Neural progenitor cell (in vitro differentiated cells): Measurements from ENCODE around the gene ADCY2. TPM values are rescaled to one million over a fixed set of nuclear protein-coding genes. Genes with fewer than 3 reads are reported as not detected.

Experiments used
- DNase-seq: peaks from one replicate; pipeline ENCODE4 v3.0.0-alpha.2; 2016; ENCODE audit warnings: low spot score
- H2AFZ ChIP-seq: fragments of 200-600 bp; sonication (generic); replicated peaks from 2 replicates; pipeline ENCODE4 v1.6.1; 2016; ENCODE audit warnings: antibody characterized with exemption
- H3F3A ChIP-seq: fragments of 200-600 bp; sonication (generic); 2 replicates; pipeline ENCODE4 v1.6.1; 2016; ENCODE audit warnings: antibody characterized with exemption, low read depth
- H3K27ac ChIP-seq: fragments of 200-600 bp; sonication (generic); 2 replicates; pipeline ENCODE4 v1.5.1; 2016; ENCODE audit warnings: mild to moderate bottlenecking
- H3K27me3 ChIP-seq: fragments of 200-600 bp; sonication (generic); 2 replicates; pipeline ENCODE4 v1.6.1; 2016; ENCODE audit warnings: mild to moderate bottlenecking, moderate library complexity
- H3K36me3 ChIP-seq: fragments of 200-600 bp; sonication (generic); 2 replicates; pipeline ENCODE4 v1.5.1; 2016
- H3K4me1 ChIP-seq: fragments of 200-600 bp; sonication (generic); 2 replicates; pipeline ENCODE4 v1.6.1; 2016; ENCODE audit warnings: mixed run types
- H3K4me2 ChIP-seq: fragments of 200-600 bp; sonication (generic); 2 replicates; pipeline ENCODE4 v1.6.1; 2016
- H3K4me3 ChIP-seq: fragments of 200-600 bp; sonication (generic); 2 replicates; pipeline ENCODE4 v1.5.1; 2016
- H3K79me2 ChIP-seq: fragments of 200-600 bp; sonication (generic); 2 replicates; pipeline ENCODE4 v1.6.1; 2016; ENCODE audit warnings: low read depth
- H3K9ac ChIP-seq: fragments of 200-600 bp; sonication (generic); 2 replicates; pipeline ENCODE4 v1.6.1; 2016
- H3K9me3 ChIP-seq: fragments of 200-600 bp; sonication (generic); 2 replicates; pipeline ENCODE4 v1.5.1; 2016; ENCODE audit warnings: low read depth
- H4K20me1 ChIP-seq: fragments of 200-600 bp; sonication (generic); 2 replicates; pipeline ENCODE4 v1.6.1; 2016; ENCODE audit warnings: low read depth
- H3K27ac Mint-ChIP-seq: 3 replicates; pipeline ENCODE4 v1.8.0; 2021; ENCODE audit warnings: mixed read lengths
- H3K27me3 Mint-ChIP-seq: 2 replicates; pipeline ENCODE4 v1.8.0; 2022; ENCODE audit warnings: low read depth, mild to moderate bottlenecking, inconsistent platforms, moderate library complexity, mixed read lengths; ENCODE audit not compliant: insufficient read depth
- H3K36me3 Mint-ChIP-seq: 3 replicates; pipeline ENCODE4 v1.8.0; 2021; ENCODE audit warnings: mixed read lengths
- H3K4me1 Mint-ChIP-seq: 3 replicates; pipeline ENCODE4 v1.8.0; 2021; ENCODE audit warnings: mixed read lengths
- H3K4me3 Mint-ChIP-seq: 3 replicates; pipeline ENCODE4 v1.8.0; 2021; ENCODE audit warnings: mild to moderate bottlenecking, moderate library complexity, mixed read lengths
- H3K9me3 Mint-ChIP-seq: 3 replicates; pipeline ENCODE4 v1.8.0; 2020; ENCODE audit warnings: mixed read lengths
- CTCF ChIP-seq: fragments of 200-600 bp; sonication (generic); IDR thresholded peaks from 2 replicates; pipeline ENCODE4 v1.5.1; 2017; ENCODE audit warnings: antibody characterized with exemption, mild to moderate bottlenecking
- EZH2 ChIP-seq: fragments of 200-600 bp; sonication (generic); IDR thresholded peaks from 2 replicates; pipeline ENCODE4 v1.6.1; 2017; ENCODE audit warnings: antibody characterized with exemption, mild to moderate bottlenecking, moderate library complexity
- EZH2phosphoT487 ChIP-seq: fragments of 200-600 bp; sonication (generic); IDR thresholded peaks from 2 replicates; pipeline ENCODE4 v1.6.1; 2017; ENCODE audit warnings: antibody characterized with exemption
- total RNA-seq: library from RNA; depleted of rRNA; stranded (reverse); fragments of >200 nt; gene quantifications from 2 replicates; pipeline ENCODE4 v1.2.3, GENCODE V29; 2015; ENCODE audit warnings: low replicate concordance

ADCY2 gene
- total RNA-seq, 1 donor from 2014 or later = 1.2 TPM

DNA sequence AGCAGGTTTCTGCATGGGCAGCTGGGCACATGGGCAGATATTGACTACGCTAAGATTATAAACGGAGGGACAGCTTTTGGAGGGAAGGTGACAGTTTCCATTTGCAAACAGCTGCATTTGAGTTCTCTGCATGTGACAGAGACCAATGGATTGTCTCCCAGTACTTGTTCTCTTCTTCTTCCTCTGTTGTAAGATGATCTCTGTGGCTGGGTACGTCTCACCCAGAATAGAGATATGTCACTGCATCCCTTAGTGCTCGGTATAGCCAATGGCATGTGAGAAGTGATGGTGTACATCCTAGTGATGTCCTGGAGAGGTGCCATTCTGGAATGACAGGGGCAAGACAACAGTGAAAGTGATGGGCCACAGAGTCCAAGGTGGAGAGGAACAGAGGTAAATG, 283.7 kb downstream of the ADCY2 start:
- Mint-ChIP-seq H3K4me3 (no peak overlapping the region), H3K27me3 (peaks cover 9% of the 10 kb centered on the region), H3K9me3 (no peaks in the 10 kb centered on the region), H3K27ac (no peak overlapping the region), H3K4me1 (no peaks in the 10 kb centered on the region), H3K36me3 (no peaks in the 10 kb centered on the region)
- H3K9ac ChIP-seq = no peak overlapping the region
- H3K4me2 ChIP-seq = no peak overlapping the region
- no peaks in the 10 kb centered on the region for H4K20me1 ChIP-seq
- H3K27ac ChIP-seq = no peak overlapping the region
- DNase-seq = no peak
- TF ChIP-seq EZH2phosphoT487 (no peak), CTCF (no peak), EZH2 (no peak)
- H3K4me3 ChIP-seq = no peak overlapping the region
- H3K4me1 ChIP-seq = no peaks in the 10 kb centered on the region
- H3K79me2 ChIP-seq = no peaks in the 10 kb centered on the region
- no peaks in the 10 kb centered on the region for H3K27me3 ChIP-seq
- no peaks in the 10 kb centered on the region for H3K36me3 ChIP-seq
- no peak overlapping the region for H2AFZ ChIP-seq
- H3K9me3 ChIP-seq = no peaks in the 10 kb centered on the region
- no peaks in the 10 kb centered on the region for H3F3A ChIP-seq

- H3K36me3 Mint-ChIP-seq = no peaks in the 10 kb centered on the region
- Histone ChIP-seq H3K9ac (no peak overlapping the region), H3K27me3 (no peaks in the 10 kb centered on the region)
Observed at GRCh38 chr5:7680260-7680659, 284.3 kb downstream of the ADCY2 start.

GRCh38 chr5:7682379-7682778, 286.4 kb downstream of the ADCY2 start:
- Histone ChIP-seq H3K27ac (no peak overlapping the region), H3F3A (no peaks in the 10 kb centered on the region), H3K27me3 (no peaks in the 10 kb centered on the region), H3K4me3 (no peak overlapping the region), H3K79me2 (no peaks in the 10 kb centered on the region), H3K4me1 (no peaks in the 10 kb centered on the region), H3K4me2 (no peak overlapping the region), H3K36me3 (no peaks in the 10 kb centered on the region), H2AFZ (no peak overlapping the region), H3K9me3 (no peaks in the 10 kb centered on the region), H4K20me1 (no peaks in the 10 kb centered on the region), H3K9ac (no peak overlapping the region)
- H3K36me3 Mint-ChIP-seq = no peaks in the 10 kb centered on the region
- TF ChIP-seq CTCF = no peak
- TF ChIP-seq EZH2phosphoT487 = no peak
- no peak for TF ChIP-seq EZH2
- H3K27ac Mint-ChIP-seq = no peak overlapping the region
- H3K4me1 Mint-ChIP-seq = no peaks in the 10 kb centered on the region
- no peak overlapping the region for H3K4me3 Mint-ChIP-seq
- no peak for DNase-seq
- H3K9me3 Mint-ChIP-seq = no peaks in the 10 kb centered on the region
- H3K27me3 Mint-ChIP-seq = peaks cover 6% of the 10 kb centered on the region

More at GRCh38 chr5:7680260-7680659, 284.3 kb downstream of the ADCY2 start:
- no peak overlapping the region for H3K4me3 Mint-ChIP-seq
- Histone ChIP-seq H3K79me2 (no peaks in the 10 kb centered on the region), H3K4me3 (no peak overlapping the region), H3K27ac (no peak overlapping the region), H3F3A (no peaks in the 10 kb centered on the region), H3K9me3 (no peaks in the 10 kb centered on the region), H3K4me2 (no peak overlapping the region), H3K36me3 (no peaks in the 10 kb centered on the region), H3K4me1 (no peaks in the 10 kb centered on the region), H4K20me1 (no peaks in the 10 kb centered on the region), H2AFZ (no peak overlapping the region)
- no peaks in the 10 kb centered on the region for H3K9me3 Mint-ChIP-seq
- peaks cover 9% of the 10 kb centered on the region for H3K27me3 Mint-ChIP-seq
- TF ChIP-seq EZH2 = no peak
- no peak for TF ChIP-seq CTCF
- TF ChIP-seq EZH2phosphoT487 = no peak
- DNase-seq = no peak
- H3K4me1 Mint-ChIP-seq = no peaks in the 10 kb centered on the region
- no peak overlapping the region for H3K27ac Mint-ChIP-seq
